DOHH2 (cell line): ENCODE measurements around the gene HOXC11.
A peak's percentile ranks its signal among the peaks of the same experiment; 100 is the strongest.

Source experiments
- H3F3A ChIP-seq: fragments of 200-600 bp; sonication (generic), shearing (Covaris generic); 2 replicates; pipeline ENCODE4 v1.6.0; 2016; ENCODE audit warnings: antibody characterized with exemption, mild to moderate bottlenecking; ENCODE audit not compliant: control insufficient read depth, insufficient read depth
- H3K27ac ChIP-seq: fragments of 200-600 bp; sonication (generic); 2 replicates; pipeline ENCODE4 v1.5.1; 2014; ENCODE audit warnings: low read depth, mild to moderate bottlenecking, low read length, moderate library complexity
- H3K27me3 ChIP-seq: fragments of 200-600 bp; sonication (generic); 2 replicates; pipeline ENCODE4 v1.6.1; 2014; ENCODE audit warnings: mild to moderate bottlenecking, low read length, mixed read lengths; ENCODE audit not compliant: control insufficient read depth
- H3K36me3 ChIP-seq: fragments of 200-600 bp; sonication (generic); 2 replicates; pipeline ENCODE4 v1.6.1; 2014; ENCODE audit warnings: mild to moderate bottlenecking, low read length, moderate library complexity, mixed read lengths; ENCODE audit not compliant: control insufficient read depth
- H3K4me1 ChIP-seq: fragments of 200-600 bp; sonication (generic); 2 replicates; pipeline ENCODE4 v1.6.1; 2014; ENCODE audit warnings: mild to moderate bottlenecking, low read length, mixed read lengths; ENCODE audit not compliant: control insufficient read depth
- H3K4me2 ChIP-seq: fragments of 200-600 bp; sonication (generic); 2 replicates; pipeline ENCODE4 v1.6.0; 2014; ENCODE audit warnings: mild to moderate bottlenecking, low read length, moderate library complexity
- H3K4me3 ChIP-seq: fragments of 200-600 bp; sonication (generic); 2 replicates; pipeline ENCODE4 v1.5.1; 2014; ENCODE audit warnings: mild to moderate bottlenecking, low read length, mixed read lengths
- H3K79me2 ChIP-seq: fragments of 200-600 bp; sonication (generic); 2 replicates; pipeline ENCODE4 v1.6.1; 2014; ENCODE audit warnings: mild to moderate bottlenecking, low read length, mixed read lengths; ENCODE audit not compliant: control insufficient read depth
- H3K9me2 ChIP-seq: fragments of 200-600 bp; sonication (generic); replicated peaks from 2 replicates; pipeline ENCODE4 v1.6.1; 2014; ENCODE audit warnings: mild to moderate bottlenecking, low read length, mixed read lengths; ENCODE audit not compliant: control insufficient read depth
- H3K9me3 ChIP-seq: fragments of 200-600 bp; sonication (generic); 2 replicates; pipeline ENCODE4 v1.6.1; 2014; ENCODE audit warnings: antibody characterized with exemption, low read length, mixed read lengths; ENCODE audit not compliant: control insufficient read depth, insufficient read depth
- H4K20me1 ChIP-seq: fragments of 200-600 bp; sonication (generic); 2 replicates; pipeline ENCODE4 v1.6.0; 2014; ENCODE audit warnings: low read depth, mild to moderate bottlenecking, antibody characterized with exemption, low read length, moderate library complexity; ENCODE audit not compliant: control insufficient read depth, insufficient read depth
- EZH2phosphoT487 ChIP-seq: fragments of 200-600 bp; sonication (generic); IDR thresholded peaks from 2 replicates; pipeline ENCODE4 v1.6.1; 2017; ENCODE audit warnings: borderline replicate concordance, mild to moderate bottlenecking, antibody characterized with exemption, low read length, moderate library complexity, mixed read lengths
- TF ChIP-seq, protein P1 (sequence below): fragments of 200-600 bp; sonication (generic); IDR thresholded peaks from one replicate; pipeline ENCODE4 v1.5.1; 2014; ENCODE audit warnings: antibody characterized with exemption, mild to moderate bottlenecking, low read depth, low read length; ENCODE audit not compliant: poor library complexity, severe bottlenecking

The HOXC11 gene

DNA sequence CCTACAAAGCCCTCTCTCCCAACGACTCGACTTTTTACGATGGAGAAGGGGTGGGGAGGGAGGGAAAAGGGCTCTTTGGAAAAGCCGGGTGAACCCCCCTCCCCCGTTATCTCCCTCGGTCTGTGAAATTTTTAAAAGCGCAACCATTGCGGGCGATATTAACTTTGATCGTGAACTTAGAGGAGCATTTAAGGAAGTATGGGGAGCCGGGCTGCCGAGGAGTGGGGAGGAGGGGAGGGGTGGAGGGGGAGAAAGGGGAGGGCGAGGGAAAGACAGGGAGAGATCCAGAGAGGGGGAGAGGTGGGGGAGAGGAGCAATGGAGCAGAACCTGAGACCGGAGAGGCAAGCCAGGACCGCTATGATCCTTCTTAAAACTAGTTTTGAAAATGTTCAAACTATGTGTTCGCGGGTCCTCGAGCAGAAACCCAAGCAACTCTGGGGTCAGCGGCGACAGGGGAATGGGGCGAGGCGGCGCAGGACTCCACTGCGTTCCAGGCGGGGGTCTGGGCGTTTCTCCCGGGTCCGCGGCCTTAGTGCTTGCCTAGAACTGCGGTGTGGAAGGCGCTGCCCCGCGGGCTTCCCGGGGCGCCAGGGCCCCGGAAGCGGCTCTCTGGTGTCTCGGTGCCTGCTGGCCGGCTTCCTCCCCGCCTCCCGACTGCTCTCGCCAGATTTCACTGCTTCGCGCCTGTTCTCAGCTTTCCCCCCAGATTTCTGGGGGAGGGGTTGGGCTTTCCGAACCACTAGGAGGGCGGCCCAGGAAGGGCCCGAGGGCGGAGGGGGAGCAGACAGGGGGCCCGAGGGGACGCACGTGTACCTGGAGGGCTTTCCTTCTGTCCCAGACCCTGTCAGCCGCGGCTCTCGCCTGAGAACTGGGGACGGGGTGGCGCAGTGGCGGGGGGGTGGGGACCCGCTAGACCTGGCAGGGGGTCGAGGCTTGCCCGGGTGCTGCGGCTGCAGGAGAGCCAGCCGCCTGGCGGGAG lies 1.4 kb downstream of the HOXC11 start, which contains the start of gene HOTAIR:
TSS of gene HOTAIR (minus strand) at position 871 of the 980 bp plus-strand sequence.
- H3F3A ChIP-seq = no peaks in the 10 kb centered on the region
- H3K79me2 ChIP-seq = no peaks in the 10 kb centered on the region
- peak within 1 kb of the TSS; percentile 22 for H3K27ac ChIP-seq
- peak within 1 kb of the TSS; percentile 71 for H3K4me2 ChIP-seq
- H3K9me2 ChIP-seq = no peaks in the 10 kb centered on the region
- H3K4me1 ChIP-seq = peaks cover 38% of the 10 kb centered on the region
- H4K20me1 ChIP-seq = no peaks in the 10 kb centered on the region; the same call in 1 of the 2 replicates
- peak within 1 kb of the TSS; percentile 69 for H3K4me3 ChIP-seq
- H3K27me3 ChIP-seq = peaks cover 65% of the 10 kb centered on the region
- TF ChIP-seq, protein P1, sequence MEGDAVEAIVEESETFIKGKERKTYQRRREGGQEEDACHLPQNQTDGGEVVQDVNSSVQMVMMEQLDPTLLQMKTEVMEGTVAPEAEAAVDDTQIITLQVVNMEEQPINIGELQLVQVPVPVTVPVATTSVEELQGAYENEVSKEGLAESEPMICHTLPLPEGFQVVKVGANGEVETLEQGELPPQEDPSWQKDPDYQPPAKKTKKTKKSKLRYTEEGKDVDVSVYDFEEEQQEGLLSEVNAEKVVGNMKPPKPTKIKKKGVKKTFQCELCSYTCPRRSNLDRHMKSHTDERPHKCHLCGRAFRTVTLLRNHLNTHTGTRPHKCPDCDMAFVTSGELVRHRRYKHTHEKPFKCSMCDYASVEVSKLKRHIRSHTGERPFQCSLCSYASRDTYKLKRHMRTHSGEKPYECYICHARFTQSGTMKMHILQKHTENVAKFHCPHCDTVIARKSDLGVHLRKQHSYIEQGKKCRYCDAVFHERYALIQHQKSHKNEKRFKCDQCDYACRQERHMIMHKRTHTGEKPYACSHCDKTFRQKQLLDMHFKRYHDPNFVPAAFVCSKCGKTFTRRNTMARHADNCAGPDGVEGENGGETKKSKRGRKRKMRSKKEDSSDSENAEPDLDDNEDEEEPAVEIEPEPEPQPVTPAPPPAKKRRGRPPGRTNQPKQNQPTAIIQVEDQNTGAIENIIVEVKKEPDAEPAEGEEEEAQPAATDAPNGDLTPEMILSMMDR = no peak
- TF ChIP-seq EZH2phosphoT487 = no peak
- H3K9me3 ChIP-seq = no peaks in the 10 kb centered on the region
- no peaks in the 10 kb centered on the region for H3K36me3 ChIP-seq

DNA sequence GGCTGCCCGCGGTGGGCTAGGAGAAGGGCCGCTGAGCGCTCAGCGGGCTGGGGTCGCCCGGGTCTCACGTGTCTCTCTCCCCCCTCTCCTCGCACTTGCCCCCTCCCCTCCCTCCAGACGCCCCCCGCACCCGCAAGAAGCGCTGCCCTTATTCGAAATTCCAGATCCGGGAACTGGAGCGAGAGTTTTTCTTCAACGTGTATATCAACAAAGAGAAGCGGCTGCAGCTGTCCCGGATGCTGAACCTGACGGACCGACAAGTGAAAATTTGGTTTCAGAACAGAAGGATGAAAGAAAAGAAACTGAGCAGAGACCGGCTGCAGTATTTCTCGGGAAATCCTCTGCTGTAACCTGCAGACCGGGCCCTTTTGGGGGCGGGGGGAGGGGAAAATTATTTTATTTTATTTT lies 2.1 kb downstream of the HOXC11 start:
- no peaks in the 10 kb centered on the region for H3K9me2 ChIP-seq
- H3K27me3 ChIP-seq = peaks cover 65% of the 10 kb centered on the region
- no peaks in the 10 kb centered on the region; the same call in 1 of the 2 replicates for H4K20me1 ChIP-seq
- no peak for TF ChIP-seq EZH2phosphoT487
- TF ChIP-seq, protein P1 = no peak
- peak overlapping the region; percentile 69 for H3K4me3 ChIP-seq
- H3K27ac ChIP-seq = peak overlapping the region; percentile 22
- H3K79me2 ChIP-seq = no peaks in the 10 kb centered on the region
- H3F3A ChIP-seq = no peaks in the 10 kb centered on the region
- no peaks in the 10 kb centered on the region for H3K36me3 ChIP-seq
- peak overlapping the region; percentile 71 for H3K4me2 ChIP-seq
- H3K4me1 ChIP-seq = peaks cover 38% of the 10 kb centered on the region
- no peaks in the 10 kb centered on the region for H3K9me3 ChIP-seq

DNA sequence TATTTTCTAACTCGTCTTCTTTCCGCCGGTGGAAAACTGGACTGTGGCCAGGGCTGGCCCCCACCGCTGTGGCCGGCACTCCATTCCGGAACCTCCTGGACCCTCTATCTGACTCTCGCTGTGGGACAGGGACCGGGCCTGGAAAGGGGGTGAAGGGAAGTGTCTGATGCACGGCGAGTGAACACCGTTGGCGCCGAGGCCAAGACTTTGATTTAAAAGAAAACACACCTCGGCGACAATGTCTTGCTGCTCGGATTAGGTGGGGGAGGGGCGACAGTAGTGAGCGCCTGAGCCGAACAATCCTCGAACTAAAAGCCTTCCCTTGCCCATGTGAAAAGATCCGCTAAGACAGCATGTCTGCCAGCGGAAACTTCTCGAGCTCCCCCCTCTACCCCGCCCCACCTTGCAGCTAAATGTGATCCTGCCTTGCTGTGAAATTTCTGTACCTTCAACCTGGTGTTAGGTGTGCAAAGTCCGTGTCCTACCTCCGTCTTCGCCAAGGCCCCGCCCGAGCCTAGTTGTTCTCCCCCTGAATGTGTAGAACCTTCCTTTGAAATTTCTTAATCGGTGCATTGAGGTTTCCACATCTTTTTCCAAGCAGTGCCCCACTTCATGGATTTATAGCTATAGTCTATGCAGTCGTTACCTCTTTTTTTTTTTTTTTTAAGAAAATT lies 2.7 kb downstream of the HOXC11 start:
- H3K4me3 ChIP-seq = peak overlapping the region; percentile 69
- H3F3A ChIP-seq = no peaks in the 10 kb centered on the region
- peak overlapping the region; percentile 71 for H3K4me2 ChIP-seq
- no peak overlapping the region for H3K27ac ChIP-seq
- no peaks in the 10 kb centered on the region for H3K9me3 ChIP-seq
- H3K36me3 ChIP-seq = no peaks in the 10 kb centered on the region
- TF ChIP-seq, protein P1 = no peak
- no peak for TF ChIP-seq EZH2phosphoT487
- H3K9me2 ChIP-seq = no peaks in the 10 kb centered on the region
- H3K4me1 ChIP-seq = peaks cover 38% of the 10 kb centered on the region
- H4K20me1 ChIP-seq = no peaks in the 10 kb centered on the region; the same call in 1 of the 2 replicates
- H3K27me3 ChIP-seq = peaks cover 60% of the 10 kb centered on the region
- H3K79me2 ChIP-seq = no peaks in the 10 kb centered on the region
